Testis (tissue), 3 donors: ENCODE measurements around the gene GRIN3B. TPM values are rescaled to one million over a fixed set of nuclear protein-coding genes. Genes with fewer than 3 reads are reported as not detected.

Experiments used
- DNase-seq: peaks from one replicate; pipeline ENCODE4 v3.0.0-alpha.2; 2019
- H3K27ac ChIP-seq, 2 donors: fragments of 200-600 bp; sonication (generic); one replicate each; pipeline ENCODE4 v1.5.1; 2019
- H3K27me3 ChIP-seq: fragments of 200-600 bp; sonication (generic); one replicate; pipeline ENCODE4 v1.5.1; 2019
- H3K36me3 ChIP-seq: fragments of 200-600 bp; sonication (generic); one replicate; pipeline ENCODE4 v1.5.1; 2017; ENCODE audit warnings: low read depth; ENCODE audit errors: missing control alignments
- H3K4me1 ChIP-seq: fragments of 200-600 bp; sonication (generic); one replicate; pipeline ENCODE4 v1.5.1; 2019
- H3K4me3 ChIP-seq, 2 donors: fragments of 200-600 bp; sonication (generic); one replicate each; pipeline ENCODE4 v1.5.1; 2017 to 2019
- H3K9me3 ChIP-seq: fragments of 200-600 bp; sonication (generic); one replicate; pipeline ENCODE4 v1.5.1; 2017
- CTCF ChIP-seq, 3 experiments: fragments of 450-650 bp in 2 of 3; fragments of 200-600 bp in 1 of 3; sonication (generic) in 1 of 3; IDR thresholded peaks; one replicate each; pipeline ENCODE4 v1.5.1; 2016 to 2019; ENCODE audit warnings: antibody characterized with exemption in 3 of 3, mild to moderate bottlenecking in 2 of 3, moderate library complexity in 1 of 3
- POLR2A ChIP-seq: fragments of 450-650 bp; IDR thresholded peaks from one replicate; pipeline ENCODE4 v1.6.1; 2017; ENCODE audit warnings: antibody characterized with exemption, mild to moderate bottlenecking, moderate library complexity
- WGBS, 2 donors: methylation state at CpG; one replicate each; pipeline ENCODE4 v1.1.5; 2018; 5-methylcytosine and 5-hydroxymethylcytosine counted together
- intact Hi-C: fragments of 100-400 bp; cut with DNase I; formaldehyde crosslinking; loops from one replicate; pipeline ENCODE4 v1.15.1; 2023; ENCODE audit warnings: low total_unique reads
- polyA plus RNA-seq: library from polyadenylated mRNA; stranded (reverse); fragments of 350-450 nt; fragmentation: Illumina TruSeq; extraction: RNeasy Lipid Tissue Mini Kit (QIAGEN cat#74804); gene quantifications from one replicate; pipeline ENCODE4 v1.2.3, GENCODE V29; 2014; ENCODE audit warnings: low read depth, low replicate concordance; ENCODE audit not compliant: insufficient read depth
- total RNA-seq, 2 donors: library from RNA; depleted of rRNA; stranded (reverse); fragments of >200 nt; gene quantifications; one replicate each; pipeline ENCODE4 v1.2.3, GENCODE V29; 2016

GRIN3B gene
- total and polyA plus RNA-seq, 3 donors from 2014 or later, result 1.1 to 2.4 (median 1.3) TPM

DNA sequence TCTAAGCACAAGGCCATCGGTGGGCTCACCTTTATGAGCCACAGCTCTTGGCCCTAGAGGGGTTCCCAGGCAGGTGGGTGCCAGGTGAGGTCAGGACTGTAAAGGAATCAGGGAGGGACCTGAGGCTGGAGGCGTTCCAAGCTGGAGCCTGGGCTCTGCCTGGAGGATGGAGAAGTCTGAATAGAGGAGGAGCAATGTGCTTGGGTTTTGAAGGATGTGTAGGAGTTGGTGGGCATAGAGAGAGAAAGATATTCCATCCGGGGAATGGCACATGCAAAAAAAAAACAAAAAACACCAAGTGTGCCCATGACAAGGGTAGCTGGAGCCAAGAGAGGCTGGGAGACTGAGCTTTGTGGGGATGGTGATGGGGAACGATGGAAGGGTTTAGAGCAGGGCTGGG, 2.4 kb downstream of the GRIN3B start:
- no peak overlapping the region for H3K27ac ChIP-seq
- TF ChIP-seq CTCF (IDR thresholded peaks at IDR 0.05), result no peak
- no peak for TF ChIP-seq POLR2A
- intact Hi-C loops, result no loop called here
- 73 to 84% methylated on average over 4 of the region's 4 CpGs for WGBS, 2 donors
- no peaks in the 10 kb centered on the region for H3K4me1 ChIP-seq
- DNase-seq, result no peak
- no peaks in the 10 kb centered on the region for H3K27me3 ChIP-seq
- H3K4me3 ChIP-seq, result no peak overlapping the region
- H3K9me3 ChIP-seq, result no peaks in the 10 kb centered on the region
- no peaks in the 10 kb centered on the region for H3K36me3 ChIP-seq

DNA sequence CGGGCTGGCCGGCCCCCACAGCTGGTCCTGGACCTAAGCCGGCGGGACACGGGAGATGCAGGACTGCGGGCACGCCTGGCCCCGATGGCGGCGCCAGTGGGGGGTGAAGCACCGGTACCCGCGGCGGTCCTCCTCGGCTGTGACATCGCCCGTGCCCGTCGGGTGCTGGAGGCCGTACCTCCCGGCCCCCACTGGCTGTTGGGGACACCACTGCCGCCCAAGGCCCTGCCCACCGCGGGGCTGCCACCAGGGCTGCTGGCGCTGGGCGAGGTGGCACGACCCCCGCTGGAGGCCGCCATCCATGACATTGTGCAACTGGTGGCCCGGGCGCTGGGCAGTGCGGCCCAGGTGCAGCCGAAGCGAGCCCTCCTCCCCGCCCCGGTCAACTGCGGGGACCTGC, 3.1 kb downstream of the GRIN3B start:
- H3K27ac ChIP-seq, result no peak overlapping the region
- no peaks in the 10 kb centered on the region for H3K9me3 ChIP-seq
- no peak overlapping the region for H3K4me3 ChIP-seq
- TF ChIP-seq CTCF (IDR thresholded peaks at IDR 0.05), result no peak
- no peak for TF ChIP-seq POLR2A
- intact Hi-C loops, result no loop called here
- no peaks in the 10 kb centered on the region for H3K4me1 ChIP-seq
- H3K27me3 ChIP-seq, result no peaks in the 10 kb centered on the region
- WGBS, 2 donors, result 88% methylated on average over 37 of the region's 37 CpGs; no CpG with 5 or more reads in 1 of the 2 donors
- DNase-seq, result no peak
- H3K36me3 ChIP-seq, result no peaks in the 10 kb centered on the region

DNA sequence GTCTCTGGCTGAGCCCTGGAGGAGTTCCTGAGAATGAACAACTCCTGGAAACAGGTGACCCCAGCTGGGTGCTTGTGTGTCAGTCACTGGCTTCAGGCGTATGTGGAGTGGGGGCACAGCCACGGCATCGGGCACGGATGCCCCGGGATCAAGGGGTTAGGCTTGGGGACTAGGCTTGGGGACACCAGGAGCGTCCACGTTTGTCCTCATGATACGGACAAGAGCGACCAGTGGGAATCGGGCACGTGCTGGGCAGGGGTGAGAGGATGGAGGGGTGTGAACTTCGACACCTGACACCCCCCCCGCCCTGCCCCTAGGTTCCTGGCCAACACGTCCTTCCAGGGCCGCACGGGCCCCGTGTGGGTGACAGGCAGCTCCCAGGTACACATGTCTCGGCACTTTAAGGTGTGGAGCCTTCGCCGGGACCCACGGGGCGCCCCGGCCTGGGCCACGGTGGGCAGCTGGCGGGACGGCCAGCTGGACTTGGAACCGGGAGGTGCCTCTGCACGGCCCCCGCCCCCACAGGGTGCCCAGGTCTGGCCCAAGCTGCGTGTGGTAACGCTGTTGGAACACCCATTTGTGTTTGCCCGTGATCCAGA, 4.1 kb downstream of the GRIN3B start:
- Histone ChIP-seq H3K27me3 (no peaks in the 10 kb centered on the region), H3K4me3 (no peak overlapping the region), H3K4me1 (no peaks in the 10 kb centered on the region), H3K9me3 (no peaks in the 10 kb centered on the region), H3K27ac (no peak overlapping the region), H3K36me3 (no peaks in the 10 kb centered on the region)
- WGBS, 2 donors, result 71 to 90% methylated on average over 2 to 28 of the region's 32 CpGs
- no peak for DNase-seq
- intact Hi-C loops, result no loop called here
- TF ChIP-seq POLR2A (no peak), CTCF (IDR thresholded peaks at IDR 0.05) (no peak)

DNA sequence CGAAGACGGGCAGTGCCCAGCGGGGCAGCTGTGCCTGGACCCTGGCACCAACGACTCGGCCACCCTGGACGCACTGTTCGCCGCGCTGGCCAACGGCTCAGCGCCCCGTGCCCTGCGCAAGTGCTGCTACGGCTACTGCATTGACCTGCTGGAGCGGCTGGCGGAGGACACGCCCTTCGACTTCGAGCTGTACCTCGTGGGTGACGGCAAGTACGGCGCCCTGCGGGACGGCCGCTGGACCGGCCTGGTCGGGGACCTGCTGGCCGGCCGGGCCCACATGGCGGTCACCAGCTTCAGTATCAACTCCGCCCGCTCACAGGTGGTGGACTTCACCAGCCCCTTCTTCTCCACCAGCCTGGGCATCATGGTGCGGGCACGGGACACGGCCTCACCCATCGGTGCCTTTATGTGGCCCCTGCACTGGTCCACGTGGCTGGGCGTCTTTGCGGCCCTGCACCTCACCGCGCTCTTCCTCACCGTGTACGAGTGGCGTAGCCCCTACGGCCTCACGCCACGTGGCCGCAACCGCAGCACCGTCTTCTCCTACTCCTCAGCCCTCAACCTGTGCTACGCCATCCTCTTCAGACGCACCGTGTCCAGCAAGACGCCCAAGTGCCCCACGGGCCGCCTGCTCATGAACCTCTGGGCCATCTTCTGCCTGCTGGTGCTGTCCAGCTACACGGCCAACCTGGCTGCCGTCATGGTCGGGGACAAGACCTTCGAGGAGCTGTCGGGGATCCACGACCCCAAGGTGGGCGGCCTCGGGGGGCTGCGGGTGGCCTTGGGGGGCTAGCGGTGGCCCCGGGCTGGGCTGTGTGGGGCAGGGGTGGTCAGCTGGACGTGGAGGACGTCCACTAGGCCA, 4.8 kb downstream of the GRIN3B start:
- H3K4me1 ChIP-seq, result peaks cover 7% of the 10 kb centered on the region
- TF ChIP-seq CTCF (IDR thresholded peaks at IDR 0.05) (no peak), POLR2A (no peak)
- no peak overlapping the region for H3K4me3 ChIP-seq

More for the DNA sequence above, 4.8 kb downstream of the GRIN3B start:
- WGBS, 2 donors, result 93 to 94% methylated on average over 50 to 69 of the region's 70 CpGs
- intact Hi-C loops, result no loop called here
- Histone ChIP-seq H3K27me3 (no peaks in the 10 kb centered on the region), H3K36me3 (no peaks in the 10 kb centered on the region), H3K27ac (no peak overlapping the region), H3K9me3 (no peaks in the 10 kb centered on the region)
- DNase-seq, result no peak
